Stimulated activated CD8-positive, alpha-beta memory T cell treated with anti-CD3 and anti-CD28 coated beads, Interleukin-4, amount 100 ng/mL, for 1 hour (primary cell): ENCODE data around the gene MMP26.
"Not testable (repeated sequence)": the region's sequence is repeated elsewhere in the genome, so short reads cannot be mapped to it uniquely, and the experiment has no call there.

Source experiments
- DNase-seq, 2 donors: peaks; one replicate each; pipeline ENCODE4 v3.0.0-alpha.2; 2020; ENCODE audit warnings: low read depth in 2 of 2, low spot score in 1 of 2

The MMP26 gene

DNA sequence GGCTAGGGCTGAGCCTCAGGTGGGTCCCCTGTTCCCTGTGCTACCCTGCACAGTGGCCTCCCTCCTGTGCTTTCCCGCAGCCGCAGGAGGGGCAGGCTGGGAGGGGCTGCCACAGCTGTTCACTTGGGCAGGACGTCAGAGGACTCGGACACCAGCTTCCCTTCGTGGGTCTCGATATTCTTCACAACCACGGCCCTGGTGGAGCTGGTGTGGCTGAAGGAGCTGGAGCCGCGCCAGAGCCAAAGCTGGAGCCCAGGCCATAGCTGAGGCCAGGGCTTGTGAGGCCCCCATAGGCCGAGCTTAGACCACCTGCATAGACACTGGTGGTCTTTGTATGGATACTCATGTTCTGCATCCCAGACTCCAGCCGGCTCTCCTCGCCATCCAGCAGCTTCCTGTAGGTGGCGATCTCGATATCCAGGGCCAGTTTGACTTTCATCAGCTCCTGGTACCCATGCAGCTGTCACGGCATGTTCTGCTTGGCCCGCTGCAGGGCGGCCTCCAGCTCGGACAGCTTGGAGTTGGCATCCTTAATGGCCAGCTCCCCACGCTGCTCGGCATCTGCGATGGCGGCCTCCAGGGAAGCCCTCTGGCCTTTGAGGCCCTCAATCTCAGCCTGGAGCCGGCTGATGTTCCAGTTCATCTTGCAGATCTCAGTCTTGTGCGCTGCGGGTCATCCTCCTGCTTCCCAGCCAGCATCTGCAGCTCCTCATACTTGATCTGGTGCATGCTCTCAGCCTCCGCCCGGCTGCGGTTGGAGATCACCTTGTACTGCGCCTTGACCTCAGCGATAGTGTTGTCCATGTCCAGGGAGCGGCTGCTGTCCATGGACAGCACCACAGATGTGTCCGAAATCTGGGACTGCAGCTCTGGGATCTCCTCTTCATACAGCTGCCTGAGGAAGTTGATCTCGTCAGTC is 18.3 kb downstream of the MMP26 start:
- not testable (repeated sequence) for DNase-seq

DNA sequence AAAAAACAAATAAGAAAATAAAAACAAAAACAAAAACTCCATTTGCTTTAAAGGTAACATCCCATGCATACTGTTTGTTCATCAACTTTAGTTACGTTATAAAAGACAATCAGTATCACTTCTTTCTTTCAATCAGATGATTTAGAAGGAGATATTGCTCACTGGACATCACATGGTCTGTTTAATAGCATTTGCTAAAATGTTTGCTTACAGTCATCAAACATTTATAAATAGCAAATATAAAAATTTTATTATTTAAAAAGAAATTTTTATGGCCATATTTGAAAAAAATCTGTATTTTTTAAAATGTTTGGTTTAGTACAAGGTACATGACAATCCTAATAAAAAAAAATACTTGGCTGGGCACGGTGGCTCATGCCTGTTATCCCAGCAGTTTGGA is 22.6 kb downstream of the MMP26 start:
- DNase-seq, result no peak

DNA sequence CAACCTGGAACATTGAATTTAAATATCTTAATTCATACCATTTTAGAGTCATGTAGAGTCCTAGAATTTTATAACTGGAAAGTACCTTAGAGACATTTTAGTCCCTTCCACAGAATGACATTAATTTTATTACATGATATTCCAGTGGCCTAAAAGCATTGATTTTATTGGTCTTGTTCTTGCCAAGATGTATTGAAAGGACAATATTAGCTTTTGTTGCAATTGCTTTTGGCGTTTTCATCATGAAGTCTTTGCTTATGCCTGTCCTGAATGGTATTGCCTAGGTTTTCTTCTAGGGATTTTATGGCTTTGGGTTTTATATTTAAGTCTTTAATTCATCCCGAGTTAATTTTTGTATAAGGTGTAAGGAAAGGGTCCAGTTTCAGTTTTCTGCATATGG is 36.2 kb downstream of the MMP26 start:
- no peak for DNase-seq

DNA sequence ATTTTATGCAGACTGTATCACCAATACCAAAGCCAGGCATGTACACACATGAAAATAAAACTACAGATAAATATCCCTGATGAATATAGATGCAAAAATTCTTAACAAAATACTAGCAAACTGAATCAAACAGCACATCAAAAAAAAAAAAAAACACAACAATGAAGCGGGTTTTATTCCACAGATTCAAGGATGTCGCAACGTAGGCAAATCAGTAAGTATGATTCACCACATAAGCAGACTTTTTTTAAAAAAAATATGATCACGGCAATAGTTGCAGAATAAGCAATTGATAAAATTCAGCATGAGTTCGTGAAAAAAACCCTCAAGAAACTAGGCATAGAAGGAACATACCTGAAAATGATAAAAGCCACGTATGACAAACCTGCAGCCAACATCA is 43.9 kb downstream of the MMP26 start:
- no peak for DNase-seq

DNA sequence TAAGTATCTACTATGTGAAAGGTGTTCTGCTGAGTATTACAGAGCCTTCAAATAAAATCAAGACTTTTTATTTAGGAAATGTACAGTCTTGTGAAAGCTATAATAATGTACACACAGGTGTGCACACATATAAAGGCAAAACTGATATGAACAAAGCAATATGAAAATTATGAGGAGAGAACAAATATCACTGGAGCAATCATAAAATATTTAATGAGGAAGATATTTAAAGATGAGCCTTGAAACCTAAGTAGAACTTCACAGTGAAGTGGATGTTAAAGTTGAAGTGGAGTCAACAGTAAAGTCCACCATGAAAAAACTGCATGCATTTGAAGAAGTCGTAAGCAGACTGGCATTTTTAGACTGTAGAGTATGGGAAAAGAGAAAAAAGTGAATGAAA is 46.6 kb downstream of the MMP26 start:
- no peak for DNase-seq
